HG03565 (cell line): ENCODE results near the gene SPATA32.
"Not testable (repeated sequence)": the region's sequence is repeated elsewhere in the genome, so short reads cannot be mapped to it uniquely, and the experiment has no call there.

ENCODE experiments used
- ATAC-seq: cut with Tn5 transposase; IDR thresholded peaks from one replicate; pipeline ENCODE4 v1.9.1; 2021; ENCODE audit warnings: mild to moderate bottlenecking, moderate library complexity; ENCODE audit not compliant: unreplicated experiment

SPATA32 gene, protein sequence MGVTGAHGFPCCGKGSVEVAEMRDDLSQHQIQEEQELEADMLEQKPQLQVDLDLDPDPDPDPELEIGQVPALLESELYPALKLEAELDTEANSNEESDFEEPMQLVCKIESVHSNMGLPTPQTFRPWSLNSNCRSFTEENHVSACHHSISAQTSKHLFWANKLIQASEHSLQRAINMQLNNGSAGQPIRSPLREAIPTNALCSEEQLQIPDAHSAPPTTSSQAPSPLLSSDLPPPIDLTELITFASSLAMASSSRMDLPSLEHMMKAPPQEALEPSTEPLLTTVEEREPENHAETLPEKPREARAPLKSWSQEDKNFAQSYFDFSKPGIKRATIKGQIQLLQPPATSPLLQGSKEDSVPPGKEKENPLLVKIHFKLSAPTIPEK

DNA sequence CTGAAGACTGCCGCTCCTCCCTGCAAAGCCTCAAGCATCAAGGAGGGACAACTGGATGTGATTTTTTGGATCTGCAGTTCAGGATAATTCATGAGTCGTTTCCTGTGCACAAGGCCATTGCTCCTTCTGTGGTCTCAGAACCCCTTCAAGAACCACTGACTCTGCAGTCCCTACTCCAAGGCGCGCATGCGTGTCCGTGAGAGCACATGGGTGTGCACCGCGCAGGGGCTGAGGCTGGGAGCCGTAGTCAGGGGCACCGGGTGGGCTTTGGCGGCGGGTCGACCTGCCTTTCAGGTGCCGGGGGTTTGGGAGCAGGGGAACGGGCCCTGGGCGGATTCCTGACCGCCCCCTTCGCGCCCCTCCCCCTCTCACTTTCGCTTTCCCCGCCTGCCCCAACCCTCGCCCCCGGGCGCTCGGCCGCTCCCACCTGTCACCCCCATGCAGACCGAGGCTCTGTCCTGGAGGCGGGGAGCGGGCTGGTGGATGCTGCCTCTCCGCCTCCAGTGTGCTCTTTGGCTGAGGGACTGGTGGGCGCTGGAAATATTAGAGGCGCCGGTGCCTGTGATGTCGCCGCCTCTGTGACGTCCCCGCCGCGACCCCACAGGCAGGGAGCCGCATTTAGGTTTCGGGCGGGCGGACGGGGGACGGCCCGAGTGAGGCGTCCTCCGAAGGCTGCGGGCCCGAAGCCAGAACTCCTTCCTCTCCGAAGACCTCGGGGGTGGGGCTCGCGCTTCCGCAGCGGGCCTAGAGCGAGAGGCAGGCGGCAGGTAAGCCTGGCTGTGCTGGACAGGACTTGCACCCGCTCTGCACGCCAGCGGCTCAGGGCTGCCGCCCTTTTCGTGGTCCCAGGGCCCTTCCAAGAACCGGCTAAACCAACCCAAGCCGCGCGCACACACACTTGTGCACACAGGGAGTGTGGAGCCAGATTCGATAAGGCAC is at the start of gene SPATA32:
Gene SPATA32 (minus strand): TSS at position 518 of the 939 bp plus-strand sequence. CDS start 78 bp downstream, at position 440.
- no peak for ATAC-seq

GRCh38 chr17:45311401-45311759 is 49.5 kb upstream of the SPATA32 start:
- ATAC-seq, result no peak

- ATAC-seq, result no peak
Measured at GRCh38 chr17:45310380-45311324, 48.8 kb upstream of the SPATA32 start.

DNA sequence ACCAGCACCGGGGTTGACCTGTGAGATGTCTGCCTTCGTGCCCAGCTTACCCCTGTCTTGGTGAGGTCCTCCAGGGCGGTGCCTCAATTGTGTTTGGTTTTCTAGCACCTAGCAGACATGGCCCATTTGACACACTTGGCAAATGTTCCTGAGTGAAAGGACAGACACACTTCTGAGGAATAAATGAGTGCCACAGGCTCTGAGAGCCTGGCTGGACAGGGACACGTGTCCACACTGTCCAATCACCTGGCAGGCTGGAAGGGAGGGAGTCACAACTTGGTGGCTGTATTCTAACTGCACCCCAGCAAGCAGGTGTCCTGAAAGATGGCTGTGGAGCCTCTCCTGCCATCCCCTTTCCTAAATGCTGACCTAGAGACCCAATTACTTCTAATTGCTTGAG is 47.5 kb upstream of the SPATA32 start:
- no peak for ATAC-seq

GRCh38 chr17:45308840-45309239 is 46.9 kb upstream of the SPATA32 start:
- no peak for ATAC-seq

DNA sequence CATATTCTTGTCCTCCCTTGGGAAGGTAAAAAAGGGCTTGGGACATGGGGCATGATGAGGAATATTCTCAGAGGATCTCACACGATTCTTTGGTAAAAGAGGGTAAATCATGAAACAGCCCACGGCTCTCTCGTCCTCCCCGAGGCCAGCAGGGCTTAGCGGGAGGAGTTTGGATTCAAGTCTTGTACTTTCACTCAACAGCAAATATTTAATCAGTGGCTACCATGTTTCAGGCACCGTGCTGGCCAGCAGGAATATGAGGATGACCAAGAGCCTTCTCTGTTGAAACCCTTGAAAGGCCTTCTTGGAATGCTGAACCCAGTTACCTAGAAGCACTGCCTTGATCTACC is 46.1 kb upstream of the SPATA32 start:
- no peak for ATAC-seq

- ATAC-seq, result peak; percentile 45
Measured at GRCh38 chr17:45307290-45308015, 45.6 kb upstream of the SPATA32 start.

- no peak for ATAC-seq
Measured at GRCh38 chr17:45306623-45307022, 44.7 kb upstream of the SPATA32 start.

DNA sequence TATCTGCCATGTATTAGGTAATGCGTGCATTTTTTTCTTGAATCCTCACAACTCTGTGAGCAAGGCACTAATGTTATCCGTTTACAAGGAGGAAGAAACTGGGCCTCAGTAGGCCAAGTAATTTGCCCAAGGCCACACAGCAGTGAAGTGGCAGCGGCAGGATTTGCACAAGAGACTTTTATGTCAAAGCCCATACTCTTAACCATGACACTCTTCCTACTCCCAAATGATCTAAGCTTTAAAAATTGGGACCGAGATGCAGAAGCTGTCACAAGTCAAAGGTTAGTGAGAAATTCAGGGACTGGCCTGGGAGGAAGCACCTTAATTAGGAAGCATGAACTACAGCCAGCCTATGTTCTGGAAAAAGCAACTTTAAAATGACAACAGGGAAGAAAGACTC is 44.2 kb upstream of the SPATA32 start:
- no peak for ATAC-seq

GRCh38 chr17:45305530-45306087 is 43.7 kb upstream of the SPATA32 start:
- no peak for ATAC-seq

- ATAC-seq, result peak; percentile 35
Measured at GRCh38 chr17:45302649-45303173, 40.8 kb upstream of the SPATA32 start.

DNA sequence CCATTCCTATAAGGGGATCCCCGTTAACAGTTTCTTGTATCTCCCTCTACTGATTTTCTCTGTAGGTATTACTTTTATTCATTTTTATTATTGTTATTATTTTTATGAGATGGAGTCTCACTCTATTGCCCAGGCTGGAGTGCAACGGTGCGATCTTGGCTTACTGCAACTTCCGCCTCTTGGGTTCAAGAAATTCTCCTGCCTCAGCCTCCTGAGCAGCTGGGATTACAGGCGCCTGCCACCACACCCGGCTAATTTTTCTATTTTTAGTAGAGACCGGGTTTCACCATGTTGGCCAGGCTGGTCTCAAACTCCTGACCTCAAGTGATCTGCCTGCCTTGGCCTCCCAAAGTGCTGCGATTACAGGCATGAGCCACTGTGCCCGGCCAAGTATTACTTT is 40.3 kb upstream of the SPATA32 start:
- ATAC-seq, result not testable (repeated sequence)

- no peak for ATAC-seq
Measured at GRCh38 chr17:45301674-45302073, 39.8 kb upstream of the SPATA32 start.

DNA sequence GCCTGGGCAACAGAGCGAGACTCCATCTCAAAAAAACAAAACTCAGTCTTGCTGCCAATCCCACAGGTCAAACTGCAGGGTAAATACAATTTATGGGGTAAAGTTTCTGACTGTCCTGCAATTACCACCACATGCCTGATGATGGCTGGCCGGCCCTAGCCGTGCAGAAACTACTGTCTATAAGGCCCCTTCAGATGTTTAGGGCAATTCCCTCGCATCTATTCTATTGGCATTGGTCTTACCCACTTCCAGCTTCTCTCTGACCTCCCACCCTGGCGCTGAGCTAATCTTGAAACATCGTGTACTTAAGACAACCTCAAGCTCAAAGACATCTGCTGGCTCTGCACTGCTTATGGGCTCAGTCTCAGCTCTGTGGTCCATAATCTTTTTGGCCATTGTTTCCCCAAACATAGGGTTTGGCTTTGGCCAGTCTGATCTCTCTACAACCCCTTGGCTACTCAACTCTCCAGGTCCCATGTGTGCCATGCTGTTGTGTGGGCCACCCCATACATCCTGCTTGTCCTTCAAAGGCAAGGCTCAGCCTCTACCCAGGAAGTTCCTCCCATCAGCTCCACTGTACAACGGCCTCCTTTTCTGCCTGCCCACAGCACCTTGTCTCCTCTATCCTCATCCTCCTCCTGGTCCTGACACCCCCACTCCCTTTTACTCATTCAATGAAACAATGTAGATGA is 38.3 kb upstream of the SPATA32 start:
- no peak for ATAC-seq

DNA sequence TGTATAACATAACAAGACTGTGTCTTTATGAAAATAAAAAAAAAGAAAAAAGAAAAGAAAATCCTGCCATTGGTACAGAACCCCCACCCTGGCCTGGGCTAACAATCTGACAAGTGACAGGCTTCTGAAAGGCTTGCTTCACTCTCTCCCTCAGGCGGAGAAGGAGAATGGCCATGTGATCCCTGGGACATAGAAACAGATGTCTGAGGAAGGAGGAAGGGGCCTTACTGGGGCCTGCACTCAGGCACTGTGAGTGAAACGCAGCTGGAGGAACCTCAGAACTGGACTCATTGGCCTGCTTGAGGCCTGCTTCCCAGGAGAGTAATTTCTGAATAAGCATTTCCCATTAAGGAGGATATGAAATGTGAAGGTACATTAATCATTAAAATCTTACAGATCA is 37.5 kb upstream of the SPATA32 start:
- no peak for ATAC-seq

GRCh38 chr17:45298546-45299285 is 36.8 kb upstream of the SPATA32 start:
- ATAC-seq, result no peak

GRCh38 chr17:45296833-45297124 is 34.9 kb upstream of the SPATA32 start:
- no peak for ATAC-seq

DNA sequence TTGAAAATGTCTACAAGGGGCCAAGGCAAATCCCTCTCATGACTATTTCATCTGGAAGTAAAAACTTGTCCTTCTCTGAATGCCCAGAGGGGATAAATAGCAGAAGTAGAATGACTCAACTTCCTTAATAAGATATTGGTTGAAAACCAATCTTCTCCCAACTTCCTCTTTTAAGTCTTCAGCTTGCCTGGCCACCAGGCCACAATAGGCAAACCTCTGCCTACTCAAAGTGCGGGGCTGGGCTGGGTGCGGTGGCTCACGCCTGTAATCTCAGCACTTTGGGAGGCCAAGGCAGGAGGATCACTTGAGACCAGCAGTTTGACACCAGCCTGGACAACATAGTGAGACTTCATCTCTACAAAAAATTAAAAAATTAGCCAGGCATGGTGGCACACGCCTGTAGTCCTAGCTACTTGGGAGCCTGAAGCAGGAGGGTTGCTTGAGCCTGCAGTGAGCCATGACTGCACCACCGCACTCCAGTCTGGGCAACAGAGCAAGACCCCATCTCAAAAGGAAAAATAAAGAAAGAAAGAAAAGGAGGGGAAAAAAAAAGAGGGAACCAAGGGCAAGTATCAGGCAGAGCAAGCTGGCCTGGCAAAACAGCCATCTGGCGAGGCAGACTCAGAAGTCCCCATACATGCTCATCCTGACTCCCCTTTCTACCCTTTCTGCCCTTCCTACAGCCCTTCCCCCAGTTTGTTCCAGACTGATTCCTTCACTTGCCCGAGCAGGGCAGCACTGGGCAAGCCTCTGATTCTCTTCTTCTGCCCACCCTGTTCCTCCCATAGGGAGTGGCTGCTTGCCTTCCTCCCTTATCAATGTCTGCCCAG is 34.3 kb upstream of the SPATA32 start:
- no peak for ATAC-seq
